HG03521 (cell line): ENCODE measurements around the gene RAB1A.

Experiments used
- ATAC-seq: cut with Tn5 transposase; IDR thresholded peaks from one replicate; pipeline ENCODE4 v1.9.1; 2021; ENCODE audit warnings: mild to moderate bottlenecking, moderate library complexity; ENCODE audit not compliant: unreplicated experiment

RAB1A gene

GRCh38 chr2:65040400-65041261 is 89.3 kb downstream of the RAB1A start:
- no peak for ATAC-seq

- ATAC-seq, result no peak
Observed at GRCh38 chr2:65039640-65040039, 90.3 kb downstream of the RAB1A start.

DNA sequence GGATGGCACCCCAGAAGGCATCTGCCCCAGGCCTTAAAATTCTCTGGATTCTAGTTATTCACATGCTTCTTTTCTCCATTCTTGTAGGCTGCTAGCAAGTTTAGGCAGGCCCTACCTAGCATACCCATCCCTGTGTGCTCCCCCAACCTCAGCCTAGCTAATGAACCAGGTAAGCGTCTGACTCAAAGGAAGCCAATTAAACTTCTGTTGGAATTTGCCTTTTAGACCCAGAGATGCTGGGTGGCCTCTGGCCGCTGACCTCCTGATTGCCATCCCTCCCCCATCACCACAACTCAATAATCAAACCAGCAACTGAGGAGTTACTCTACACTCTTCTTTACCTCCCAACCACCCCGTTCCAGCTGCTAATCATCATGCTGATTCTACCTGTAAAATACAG is 92.7 kb downstream of the RAB1A start:
- no peak for ATAC-seq
